SKM-1 (cell line): ENCODE data around the gene ISM2.

ENCODE experiments used
- DNase-seq: peaks from one replicate; lab custom pipeline; 2025; ENCODE audit not compliant: unreplicated experiment; lab: John Stamatoyannopoulos, UW

ISM2 gene

DNA sequence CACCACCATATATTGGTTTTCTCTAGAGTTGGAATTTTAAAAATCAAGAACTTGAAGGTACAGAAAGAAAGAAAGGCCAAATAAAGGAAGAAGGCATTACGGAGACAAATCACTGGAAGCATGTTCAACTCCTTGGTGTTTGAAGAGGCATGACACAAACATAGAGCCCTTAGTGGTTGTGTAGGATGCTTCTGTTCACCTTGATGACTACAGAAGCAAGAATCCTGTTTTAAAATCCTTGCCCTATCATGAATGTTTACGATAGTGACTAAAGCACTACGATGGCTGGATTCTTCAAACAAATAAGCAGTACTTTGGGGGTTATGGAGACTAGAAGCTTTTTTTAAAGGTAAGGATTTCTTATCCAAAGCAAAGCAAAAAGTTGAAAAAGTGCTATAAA, 10.3 kb upstream of the ISM2 start:
- no peak for DNase-seq

DNA sequence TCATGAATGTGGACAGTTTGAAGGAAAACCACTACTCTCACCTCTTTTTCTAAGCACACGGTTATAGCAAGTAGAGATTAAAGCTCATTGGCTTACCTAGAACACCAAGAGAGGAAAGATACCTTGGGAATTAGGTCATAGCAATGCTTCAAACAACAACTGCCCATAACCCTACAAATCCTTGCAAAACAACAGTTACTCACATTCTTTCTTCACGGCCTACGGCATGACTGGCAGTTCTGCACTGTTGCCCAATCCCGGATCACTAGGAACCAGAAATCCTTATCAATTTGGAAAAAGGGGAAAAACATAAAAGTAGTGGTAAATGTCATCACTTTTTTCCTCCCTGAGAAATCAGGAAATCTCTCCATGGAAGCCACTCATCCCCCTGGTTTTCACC, 9.6 kb upstream of the ISM2 start:
- no peak for DNase-seq

- no peak for DNase-seq
These were observed 9.1 kb upstream of the ISM2 start for GRCh38 chr14:77507762-77508161.

GRCh38 chr14:77505031-77505430, 6.4 kb upstream of the ISM2 start:
- DNase-seq, result no peak

DNA sequence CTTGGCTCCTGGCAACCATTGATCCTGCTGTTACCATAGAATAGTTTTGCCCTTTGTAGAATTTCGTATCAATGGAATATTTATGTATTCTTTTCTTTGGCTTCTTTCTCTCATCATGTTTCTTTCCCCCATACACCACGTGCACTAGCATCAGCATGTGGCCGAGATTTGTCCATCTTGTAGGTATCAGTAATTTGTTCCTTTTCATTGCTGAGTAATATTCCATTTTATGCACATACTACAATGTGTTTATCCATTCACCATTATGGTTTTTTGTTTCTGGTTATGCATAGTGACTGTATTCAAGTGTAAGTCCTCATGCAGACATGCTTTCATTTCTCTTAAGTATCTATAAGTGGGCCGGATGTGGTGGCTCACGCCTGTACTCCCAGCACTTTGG, 4.5 kb upstream of the ISM2 start:
- no peak for DNase-seq

GRCh38 chr14:77502109-77502782, 3.6 kb upstream of the ISM2 start:
- DNase-seq, result no peak

GRCh38 chr14:77498984-77499527, 440 bp upstream of the ISM2 start:
- no peak for DNase-seq

GRCh38 chr14:77495334-77495733, 3.3 kb downstream of the ISM2 start:
- no peak for DNase-seq

- no peak for DNase-seq
These were observed 7.6 kb downstream of the ISM2 start for GRCh38 chr14:77491056-77491455.

GRCh38 chr14:77490347-77490986, 8.1 kb downstream of the ISM2 start:
- DNase-seq, result no peak

DNA sequence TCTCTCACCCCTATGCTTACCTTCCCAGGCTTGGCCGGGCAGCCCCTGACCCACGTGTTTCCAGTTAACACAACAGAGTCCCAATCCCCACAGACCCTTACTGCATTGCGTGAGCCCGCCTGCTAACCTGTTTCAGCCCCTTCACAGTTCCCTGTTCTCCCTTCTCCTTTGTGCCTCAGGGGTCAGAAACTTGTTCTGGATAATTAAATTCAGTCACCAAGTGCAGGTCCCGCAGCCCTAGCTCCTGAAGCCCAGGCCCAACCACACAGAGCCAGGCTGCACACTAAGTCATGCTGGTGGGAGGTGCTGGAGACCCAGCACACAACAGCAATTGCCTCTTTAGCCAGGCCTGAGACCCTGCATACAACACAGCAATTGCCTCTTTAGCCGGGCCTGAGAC, 9.6 kb downstream of the ISM2 start:
- DNase-seq, result no peak

GRCh38 chr14:77488558-77488957, 10.1 kb downstream of the ISM2 start:
- DNase-seq, result no peak

DNA sequence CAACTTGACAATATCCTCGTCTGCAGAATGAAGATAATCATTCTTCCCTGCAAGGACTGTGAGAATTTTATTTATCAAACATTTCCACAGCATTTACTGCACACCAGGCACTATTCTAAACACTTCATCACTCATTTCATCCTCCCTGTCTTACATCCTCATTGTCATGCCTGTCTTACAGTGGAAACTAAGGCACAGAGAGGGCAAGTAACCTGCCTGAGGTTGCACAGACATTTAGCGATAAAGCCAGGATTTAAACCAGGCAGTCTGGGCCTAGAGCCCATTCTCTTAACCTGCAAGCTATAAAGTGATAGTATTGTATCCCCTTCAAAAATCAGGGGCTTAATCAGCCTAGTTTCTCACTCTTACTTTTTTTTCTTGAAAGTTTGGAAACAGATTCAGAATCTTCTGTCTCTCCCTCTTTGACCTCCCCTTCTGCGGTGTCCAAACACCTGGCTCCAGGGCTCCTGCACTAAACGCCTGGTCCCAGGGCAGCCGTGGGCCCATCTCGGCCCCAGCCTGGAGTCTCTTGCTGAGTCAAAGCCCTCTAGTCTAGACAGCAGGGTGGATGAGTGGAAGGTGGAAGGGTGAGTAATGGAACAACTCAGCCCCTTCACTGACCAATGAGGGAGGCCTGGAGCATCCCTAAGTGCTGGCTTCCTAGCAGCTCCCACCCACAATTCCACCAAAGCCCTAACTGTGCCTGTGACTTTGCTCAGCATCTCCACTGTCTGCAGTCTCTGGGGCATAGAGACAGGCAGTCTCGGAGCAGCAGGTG, 12.5 kb downstream of the ISM2 start:
- no peak for DNase-seq

GRCh38 chr14:77485256-77485655, 13.4 kb downstream of the ISM2 start:
- DNase-seq, result no peak

DNA sequence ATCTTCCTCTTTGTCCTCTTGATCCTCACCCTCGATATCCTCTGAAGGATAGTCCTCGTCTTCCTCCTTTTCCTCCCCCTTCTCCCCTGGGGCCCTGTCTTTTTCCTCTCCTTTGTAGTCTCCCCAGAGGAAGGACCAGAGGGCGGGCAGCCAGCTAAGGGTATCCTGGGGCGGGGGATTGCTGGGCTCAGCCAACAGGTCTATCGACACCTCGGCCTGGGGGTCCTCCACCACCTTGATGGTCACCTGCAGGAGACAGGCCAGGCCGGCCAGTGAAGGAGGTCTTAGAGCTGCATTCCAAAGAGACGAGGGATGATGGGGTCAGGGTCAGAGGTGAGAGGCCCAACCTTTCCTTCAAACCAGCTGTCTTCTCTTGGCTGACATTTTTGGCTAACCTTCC, 16.2 kb downstream of the ISM2 start:
- no peak for DNase-seq

DNA sequence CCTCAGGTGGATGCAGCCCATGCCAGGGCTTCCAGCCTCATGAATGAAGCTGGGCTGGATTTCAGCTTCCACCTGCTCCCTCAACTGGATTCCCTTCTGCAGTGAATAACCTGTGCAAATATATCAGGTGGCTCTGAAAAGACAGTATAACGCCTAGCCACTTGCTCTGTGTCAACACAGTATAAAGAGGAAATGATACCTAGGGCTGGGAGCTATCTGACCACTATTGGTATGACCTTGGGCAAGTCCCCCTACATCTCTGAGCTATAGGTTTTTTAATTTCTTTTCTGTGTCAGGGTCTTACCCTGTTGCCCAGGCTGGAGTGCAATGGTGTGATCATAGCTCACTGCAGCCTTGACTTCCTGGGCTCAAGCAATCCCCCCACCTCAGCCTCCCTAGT, 19.8 kb downstream of the ISM2 start:
- no peak for DNase-seq

DNA sequence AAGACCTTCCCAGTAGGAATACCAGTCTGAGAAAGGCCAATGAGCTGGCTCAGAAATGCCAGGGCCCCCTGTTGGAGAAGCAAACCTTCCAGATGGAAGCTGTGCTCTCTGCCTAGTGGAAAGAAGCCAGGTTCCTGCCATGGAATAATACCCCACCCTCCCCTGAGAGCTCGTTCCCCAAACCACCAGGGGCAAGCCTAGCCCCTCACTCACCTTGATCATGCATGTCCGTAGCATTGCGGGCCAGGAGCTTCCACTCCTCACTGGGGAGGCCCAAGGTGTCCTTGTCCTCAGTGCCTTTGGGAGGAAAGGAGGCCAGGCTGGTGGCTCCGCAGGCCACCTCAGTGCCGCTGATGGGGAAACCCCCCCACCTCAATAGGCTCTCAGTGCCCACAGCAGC, 20.6 kb downstream of the ISM2 start:
- no peak for DNase-seq

GRCh38 chr14:77475432-77476115, 23.0 kb downstream of the ISM2 start:
- DNase-seq, result no peak

DNA sequence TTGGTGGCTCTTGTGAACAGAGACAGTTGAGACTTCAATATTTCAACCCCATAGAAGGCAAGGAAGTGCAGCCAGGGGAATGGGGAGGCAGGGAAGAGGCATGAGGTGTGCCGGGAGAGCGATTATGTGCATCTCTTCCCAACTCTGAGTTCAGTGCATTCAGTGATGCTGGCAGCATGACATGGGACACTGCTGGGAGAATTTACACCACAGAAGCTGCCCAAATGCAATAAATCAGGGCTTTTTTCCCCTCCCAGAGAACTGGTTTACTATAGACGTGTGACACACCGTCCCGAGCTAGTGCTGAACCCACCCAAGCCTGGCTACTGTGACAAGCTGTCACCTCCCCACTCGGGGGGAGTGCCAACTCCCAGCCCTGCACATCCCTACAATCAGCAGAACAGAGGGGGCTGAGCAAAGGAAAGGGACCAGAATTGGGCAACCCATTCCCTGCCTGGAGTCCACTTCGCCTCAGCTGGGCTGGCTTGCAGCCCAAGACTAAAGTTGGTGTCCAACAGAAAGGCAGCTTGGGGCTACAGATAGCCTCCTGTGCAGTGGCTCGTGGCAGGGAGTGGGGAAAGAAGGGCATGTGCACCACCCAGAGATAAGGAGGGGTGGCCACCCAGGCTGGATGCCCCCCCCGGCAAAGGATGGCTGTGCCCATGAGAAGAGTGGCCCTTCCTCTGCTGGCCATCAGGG, 24.0 kb downstream of the ISM2 start:
- no peak for DNase-seq

- DNase-seq, result no peak
These were observed 24.7 kb downstream of the ISM2 start for GRCh38 chr14:77473921-77474320.
